ENCODE data around the gene DDX10.

Gene DDX10

GRCh38 chr11:108985945-108986279 lies 321.0 kb downstream of the DDX10 start:
- TF ChIP-seq CTCF (conservative IDR thresholded peaks at IDR 0.05; ENCODE audit: low read length): no peak

More at GRCh38 chr11:108985945-108986279, 321.0 kb downstream of the DDX10 start:
- no peak overlapping the region for H3K4me3 ChIP-seq (ENCODE audit: low read length)
- peak; percentile 57 for DNase-seq (ENCODE audit: low read depth)
